Activated CD8-positive, alpha-beta memory T cell treated with anti-CD3 and anti-CD28 coated beads, Interleukin-2, amount 10 ng/mL, durations not matched to agents 7 days and 5 days (primary cell): Measurements from ENCODE around the gene REPS2. TPM values are rescaled to one million over a fixed set of nuclear protein-coding genes. Genes with fewer than 3 reads are reported as not detected.

Experiments used
- ATAC-seq: fragments of 150-1000 bp; cut with Tn5 transposase; one replicate; pipeline ENCODE4 v1.10.0; 2021; ENCODE audit warnings: moderate library complexity
- CTCF ChIA-PET: fragments of 350-600 bp; sonication (Branson Sonifier 250); formaldehyde crosslinking; loops from one replicate; lab custom pipeline; 2021; ENCODE audit warnings: antibody characterized with exemption; lab: Charles Lee
- DNase-seq: peaks from one replicate; pipeline ENCODE4 v3.0.0-alpha.2; 2020
- H3K27ac Mint-ChIP-seq: one replicate; pipeline ENCODE4 v1.8.0; 2021; ENCODE audit warnings: mild to moderate bottlenecking, mixed read lengths
- H3K27me3 Mint-ChIP-seq: one replicate; pipeline ENCODE4 v1.8.0; 2021; ENCODE audit warnings: mixed read lengths
- H3K36me3 Mint-ChIP-seq: one replicate; pipeline ENCODE4 v1.8.0; 2021; ENCODE audit warnings: mild to moderate bottlenecking, mixed read lengths
- H3K4me1 Mint-ChIP-seq: one replicate; pipeline ENCODE4 v1.8.0; 2021; ENCODE audit warnings: mixed read lengths
- H3K4me3 Mint-ChIP-seq: one replicate; pipeline ENCODE4 v1.8.0; 2021; ENCODE audit warnings: mild to moderate bottlenecking, moderate library complexity, mixed read lengths
- H3K9me3 Mint-ChIP-seq: one replicate; pipeline ENCODE4 v1.8.0; 2022; ENCODE audit warnings: low read depth, mixed read lengths
- total RNA-seq, 2 experiments: library from RNA; stranded (reverse); gene quantifications; one replicate each; pipeline ENCODE4 v1.2.3, GENCODE V29; 2021

REPS2 gene
- total RNA-seq, 2 experiments from 2014 or later = not detected

DNA sequence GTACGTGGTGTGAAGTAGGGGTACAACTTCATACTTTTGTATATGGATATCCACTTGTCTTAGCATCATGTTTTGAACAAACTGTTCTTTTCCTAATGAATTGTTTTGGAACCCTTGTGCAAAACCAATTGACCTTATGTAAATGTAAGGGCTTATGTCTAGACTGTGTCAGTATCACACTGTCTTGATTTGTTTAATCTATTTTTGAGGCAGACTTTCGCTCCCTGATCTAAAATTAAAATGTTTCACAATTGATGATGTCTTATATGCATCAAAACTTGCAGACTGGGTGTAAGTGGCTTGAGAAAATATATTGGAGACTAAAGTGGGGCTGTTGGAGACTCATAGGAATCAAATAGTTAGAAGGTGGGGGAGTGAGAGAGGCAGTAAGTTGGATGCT lies 25.2 kb downstream of the REPS2 start:
- Mint-ChIP-seq H3K36me3 (no peaks in the 10 kb centered on the region), H3K27ac (no peak overlapping the region), H3K4me1 (no peaks in the 10 kb centered on the region), H3K9me3 (no peaks in the 10 kb centered on the region), H3K27me3 (peaks cover 8% of the 10 kb centered on the region), H3K4me3 (no peak overlapping the region)
- CTCF ChIA-PET = no interaction called here
- DNase-seq = no peak
- no peak for ATAC-seq

DNA sequence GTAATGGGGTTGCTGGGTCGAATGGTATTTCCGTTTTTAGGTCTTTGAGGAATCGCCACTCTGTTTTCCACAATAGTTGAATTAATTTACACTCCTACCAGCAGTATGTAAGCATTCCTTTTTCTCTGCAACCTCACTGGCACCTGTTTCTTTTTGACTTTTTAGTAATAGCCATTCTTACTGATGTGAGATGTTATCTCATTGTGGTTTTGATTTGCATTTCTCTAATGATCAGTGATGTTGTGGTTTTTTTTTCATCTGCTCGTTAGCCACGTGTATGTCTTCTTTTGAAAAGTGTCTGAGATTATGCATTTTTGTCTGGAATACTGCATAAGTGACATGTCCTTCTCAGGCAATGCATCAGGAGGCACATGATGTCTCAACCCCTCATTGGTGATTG lies 28.8 kb downstream of the REPS2 start:
- no peak overlapping the region for H3K4me3 Mint-ChIP-seq
- ATAC-seq (no peak), DNase-seq (no peak)
- no peaks in the 10 kb centered on the region for H3K4me1 Mint-ChIP-seq
- no peak overlapping the region for H3K27ac Mint-ChIP-seq
- CTCF ChIA-PET = no interaction called here
- no peaks in the 10 kb centered on the region for H3K36me3 Mint-ChIP-seq
- peaks cover 8% of the 10 kb centered on the region for H3K27me3 Mint-ChIP-seq
- H3K9me3 Mint-ChIP-seq = no peaks in the 10 kb centered on the region

DNA sequence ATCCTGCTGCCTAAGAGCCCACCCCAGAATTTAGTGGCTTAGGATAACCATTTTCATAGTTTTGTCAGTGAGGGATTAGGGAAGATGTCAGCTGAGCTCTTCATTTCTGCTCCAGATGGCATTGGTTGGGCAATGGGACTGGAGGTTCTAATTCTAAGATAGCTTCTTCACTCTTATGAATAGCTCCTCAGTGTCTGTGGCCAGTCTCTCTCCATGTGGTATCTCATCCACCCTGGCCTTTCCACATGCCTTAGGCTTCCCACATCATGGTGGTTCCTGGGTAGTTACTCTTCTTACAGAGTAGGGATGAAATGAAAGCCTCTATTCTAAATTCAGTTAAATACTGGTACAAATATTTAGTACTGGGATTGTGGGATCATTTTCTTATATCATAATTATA lies 31.3 kb downstream of the REPS2 start:
- no peaks in the 10 kb centered on the region for H3K4me1 Mint-ChIP-seq
- no peaks in the 10 kb centered on the region for H3K36me3 Mint-ChIP-seq
- H3K27ac Mint-ChIP-seq = no peak overlapping the region
- ATAC-seq (no peak), DNase-seq (no peak)
- CTCF ChIA-PET = no interaction called here
- H3K27me3 Mint-ChIP-seq = peaks cover 4% of the 10 kb centered on the region
- no peak overlapping the region for H3K4me3 Mint-ChIP-seq
- H3K9me3 Mint-ChIP-seq = no peaks in the 10 kb centered on the region

DNA sequence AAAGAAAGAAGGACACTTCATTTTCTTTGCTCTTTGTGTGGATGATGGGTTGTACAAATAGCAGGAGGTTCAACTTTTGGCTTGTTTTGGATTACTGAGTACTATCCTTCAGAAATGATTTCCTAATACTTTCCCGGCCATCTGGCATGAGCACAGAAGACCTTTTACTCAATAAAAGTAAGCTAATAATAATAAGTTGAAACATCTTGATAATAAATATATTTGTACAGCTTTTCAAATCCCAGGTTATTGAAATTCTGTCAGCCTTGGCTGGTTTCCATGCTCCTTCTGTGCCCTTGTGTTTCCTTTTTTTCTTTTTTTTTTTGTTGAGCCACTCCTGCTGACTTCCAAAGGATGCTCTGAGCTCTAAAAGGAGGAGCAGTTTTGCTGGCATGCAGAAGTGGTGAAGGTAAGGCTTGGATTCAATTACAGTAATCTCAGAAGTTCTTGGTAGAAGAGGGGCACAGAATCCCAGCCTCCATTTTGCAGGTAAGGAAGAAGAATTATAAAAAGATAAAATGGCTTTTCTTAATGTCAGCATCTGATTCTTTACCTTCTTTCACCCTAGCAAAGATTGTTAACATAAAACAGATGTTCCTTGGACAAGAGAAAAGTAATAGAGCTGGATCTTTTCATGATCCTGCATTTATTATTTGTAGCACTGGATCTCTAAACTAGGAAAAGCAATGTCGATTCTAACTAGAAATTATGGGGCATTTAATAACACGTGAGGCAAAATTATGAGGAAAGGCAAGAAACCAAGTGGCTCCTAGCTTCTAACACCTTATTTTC lies 31.9 kb downstream of the REPS2 start:
- ATAC-seq (no peak), DNase-seq (no peak)
- CTCF ChIA-PET = no interaction called here
- no peaks in the 10 kb centered on the region for H3K4me1 Mint-ChIP-seq
- no peaks in the 10 kb centered on the region for H3K27me3 Mint-ChIP-seq
- no peak overlapping the region for H3K4me3 Mint-ChIP-seq
- H3K36me3 Mint-ChIP-seq = no peaks in the 10 kb centered on the region
- no peaks in the 10 kb centered on the region for H3K9me3 Mint-ChIP-seq
- no peak overlapping the region for H3K27ac Mint-ChIP-seq

DNA sequence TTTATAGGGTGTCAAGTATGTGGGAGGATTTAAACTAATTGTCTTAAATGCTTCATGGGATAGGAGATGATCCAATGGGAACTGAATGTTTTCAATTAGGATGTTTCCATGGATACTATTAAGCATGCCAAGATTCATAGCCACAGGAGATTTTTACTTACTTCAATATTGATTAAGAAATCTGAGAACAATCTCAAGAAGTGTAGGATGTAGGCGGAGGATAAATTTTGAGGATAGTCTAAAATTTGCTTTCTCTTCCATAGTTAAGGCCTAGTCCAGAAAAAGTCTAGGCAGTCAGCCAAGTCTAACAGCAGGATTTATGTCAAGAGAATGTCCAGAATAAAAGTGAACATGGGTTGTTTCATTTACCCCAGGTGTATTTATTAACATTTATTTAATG lies 32.8 kb downstream of the REPS2 start:
- H3K36me3 Mint-ChIP-seq = no peaks in the 10 kb centered on the region
- no peak overlapping the region for H3K27ac Mint-ChIP-seq
- ATAC-seq = no peak
- DNase-seq = no peak
- H3K4me3 Mint-ChIP-seq = no peak overlapping the region
- H3K4me1 Mint-ChIP-seq = no peaks in the 10 kb centered on the region
- no peaks in the 10 kb centered on the region for H3K9me3 Mint-ChIP-seq
- H3K27me3 Mint-ChIP-seq = no peaks in the 10 kb centered on the region
- CTCF ChIA-PET = no interaction called here

DNA sequence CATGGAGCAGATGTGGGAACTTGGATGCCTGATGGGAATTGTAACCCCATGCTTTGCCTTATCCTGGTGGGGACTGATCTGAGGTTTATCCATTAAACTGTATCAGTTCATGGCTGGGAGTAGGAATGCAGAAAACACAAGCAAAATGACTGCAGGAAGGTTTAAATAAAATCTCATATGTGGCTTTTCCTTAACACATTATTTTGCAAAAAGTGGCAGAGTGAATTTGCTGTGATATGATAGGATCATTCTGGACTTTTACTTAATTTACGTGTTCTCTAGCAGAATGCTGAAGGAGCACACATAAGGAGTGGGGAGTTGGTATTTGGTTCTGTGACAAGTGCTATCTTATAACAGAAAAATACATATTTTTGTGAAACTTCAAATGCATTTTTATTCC lies 34.8 kb downstream of the REPS2 start:
- CTCF ChIA-PET = no interaction called here
- Mint-ChIP-seq H3K27me3 (no peaks in the 10 kb centered on the region), H3K36me3 (no peaks in the 10 kb centered on the region), H3K9me3 (no peaks in the 10 kb centered on the region), H3K4me3 (no peak overlapping the region), H3K27ac (no peak overlapping the region), H3K4me1 (no peaks in the 10 kb centered on the region)
- no peak for ATAC-seq
- no peak for DNase-seq

DNA sequence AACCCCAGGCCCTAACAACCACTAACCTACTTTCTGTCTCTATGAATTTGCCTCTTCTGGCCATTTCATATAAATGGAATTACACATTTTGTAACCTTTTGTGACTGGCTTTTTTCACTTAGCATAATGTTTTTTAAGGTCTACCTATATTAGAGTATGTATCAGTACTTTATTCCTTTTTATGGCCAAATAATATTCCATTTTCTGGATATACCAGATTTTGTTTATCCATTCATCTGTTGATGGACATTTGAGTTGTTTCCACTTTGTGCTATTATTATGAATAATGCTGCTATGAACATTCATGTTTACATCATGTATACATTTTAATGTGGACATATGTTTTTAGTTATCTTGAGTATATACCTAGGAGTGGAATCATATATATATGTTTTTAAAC lies 35.5 kb downstream of the REPS2 start:
- DNase-seq (no peak), ATAC-seq (no peak)
- CTCF ChIA-PET = no interaction called here
- Mint-ChIP-seq H3K4me3 (no peak overlapping the region), H3K9me3 (no peaks in the 10 kb centered on the region), H3K4me1 (no peaks in the 10 kb centered on the region), H3K36me3 (no peaks in the 10 kb centered on the region), H3K27me3 (no peaks in the 10 kb centered on the region), H3K27ac (no peak overlapping the region)

DNA sequence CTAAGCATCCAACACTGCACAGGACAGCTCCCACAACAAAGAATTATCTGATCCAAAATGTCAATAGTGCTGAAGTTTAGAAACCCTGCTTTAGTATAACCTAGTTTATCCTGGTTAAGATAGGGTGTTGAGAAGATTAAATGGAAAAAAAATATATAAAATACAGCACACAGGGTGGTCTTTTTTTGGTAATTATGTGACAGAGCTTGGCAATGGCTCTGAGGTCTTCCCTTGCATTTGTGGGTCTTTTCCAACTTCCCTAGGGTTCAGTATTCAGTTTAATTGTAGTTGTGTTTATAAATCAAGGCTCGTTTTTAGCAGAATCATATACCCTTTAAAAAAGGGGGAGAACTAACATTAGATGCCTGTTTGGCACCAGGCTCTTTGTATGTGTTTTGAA lies 36.6 kb downstream of the REPS2 start:
- no peaks in the 10 kb centered on the region for H3K4me1 Mint-ChIP-seq
- CTCF ChIA-PET = no interaction called here
- no peaks in the 10 kb centered on the region for H3K27me3 Mint-ChIP-seq
- DNase-seq = no peak
- H3K4me3 Mint-ChIP-seq = no peak overlapping the region
- H3K27ac Mint-ChIP-seq = no peak overlapping the region
- no peaks in the 10 kb centered on the region for H3K36me3 Mint-ChIP-seq
- ATAC-seq = no peak
- no peaks in the 10 kb centered on the region for H3K9me3 Mint-ChIP-seq

DNA sequence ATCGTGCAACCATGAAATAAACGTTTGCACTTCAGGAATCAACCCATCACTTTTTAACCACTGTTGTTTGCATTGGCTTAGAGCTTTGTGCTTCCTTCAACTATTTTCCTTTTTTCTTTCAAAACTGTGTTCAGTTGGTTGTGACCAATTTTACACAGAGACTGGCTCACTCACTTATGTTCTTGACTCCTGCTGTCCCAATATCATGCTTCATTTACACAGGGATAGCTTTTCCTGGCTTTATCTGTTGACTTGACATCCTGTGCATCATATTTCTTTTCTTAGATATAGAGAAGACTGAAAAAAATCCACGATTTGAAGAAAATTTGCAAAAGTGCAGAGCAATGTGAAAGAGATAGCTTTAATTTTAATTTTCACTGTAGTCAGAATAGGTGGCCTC lies 38.8 kb downstream of the REPS2 start:
- no peak for ATAC-seq
- no peak overlapping the region for H3K27ac Mint-ChIP-seq
- CTCF ChIA-PET = no interaction called here
- no peak overlapping the region for H3K4me3 Mint-ChIP-seq
- no peaks in the 10 kb centered on the region for H3K9me3 Mint-ChIP-seq
- no peaks in the 10 kb centered on the region for H3K36me3 Mint-ChIP-seq
- H3K27me3 Mint-ChIP-seq = peaks cover 2% of the 10 kb centered on the region
- H3K4me1 Mint-ChIP-seq = no peaks in the 10 kb centered on the region
- no peak for DNase-seq

DNA sequence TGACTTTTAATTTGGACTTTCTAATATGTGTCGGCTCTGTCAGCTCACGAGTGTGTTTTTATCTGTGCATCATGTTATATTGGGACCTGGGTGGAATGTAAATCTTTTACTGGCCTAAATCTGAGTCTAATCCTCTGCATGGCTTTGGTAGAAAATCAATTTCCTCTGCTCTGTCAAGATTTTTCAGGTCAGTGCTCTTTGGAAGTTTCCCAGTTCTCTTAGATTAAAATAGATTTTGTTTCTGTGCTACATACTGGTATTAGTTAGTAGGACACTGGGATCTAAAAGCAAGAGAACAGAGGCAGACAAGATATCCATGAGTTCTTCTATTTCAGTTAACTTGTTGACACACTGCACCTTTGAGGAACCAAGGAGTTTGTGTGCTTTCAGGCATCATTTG lies 39.7 kb downstream of the REPS2 start:
- no peaks in the 10 kb centered on the region for H3K9me3 Mint-ChIP-seq
- H3K4me1 Mint-ChIP-seq = no peaks in the 10 kb centered on the region
- no peaks in the 10 kb centered on the region for H3K36me3 Mint-ChIP-seq
- no peak overlapping the region for H3K4me3 Mint-ChIP-seq
- DNase-seq = no peak
- ATAC-seq = no peak
- peaks cover 2% of the 10 kb centered on the region for H3K27me3 Mint-ChIP-seq
- no peak overlapping the region for H3K27ac Mint-ChIP-seq
- CTCF ChIA-PET = no interaction called here

DNA sequence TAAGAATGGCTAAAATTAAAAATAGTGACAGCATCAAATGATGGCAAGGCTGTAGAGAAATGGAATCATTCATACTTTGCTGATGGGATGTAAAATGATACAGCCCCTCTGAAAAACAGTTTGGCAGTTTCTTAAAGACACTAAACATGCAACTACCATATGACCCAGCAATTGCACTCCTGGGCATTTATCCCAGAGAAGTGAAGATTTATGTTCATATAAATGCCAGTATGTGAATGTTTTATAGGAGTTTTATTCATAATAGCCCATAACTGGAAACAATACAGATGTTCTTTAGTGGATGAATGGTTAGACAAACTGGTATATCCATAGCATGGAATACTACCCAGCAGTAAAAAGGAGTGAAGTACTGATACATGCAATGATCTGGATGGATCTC lies 43.3 kb downstream of the REPS2 start:
- CTCF ChIA-PET = no interaction called here
- Mint-ChIP-seq H3K4me1 (no peaks in the 10 kb centered on the region), H3K4me3 (no peak overlapping the region), H3K9me3 (no peaks in the 10 kb centered on the region), H3K27me3 (peaks cover 2% of the 10 kb centered on the region), H3K36me3 (no peaks in the 10 kb centered on the region), H3K27ac (no peak overlapping the region)
- no peak for DNase-seq
- ATAC-seq = no peak

DNA sequence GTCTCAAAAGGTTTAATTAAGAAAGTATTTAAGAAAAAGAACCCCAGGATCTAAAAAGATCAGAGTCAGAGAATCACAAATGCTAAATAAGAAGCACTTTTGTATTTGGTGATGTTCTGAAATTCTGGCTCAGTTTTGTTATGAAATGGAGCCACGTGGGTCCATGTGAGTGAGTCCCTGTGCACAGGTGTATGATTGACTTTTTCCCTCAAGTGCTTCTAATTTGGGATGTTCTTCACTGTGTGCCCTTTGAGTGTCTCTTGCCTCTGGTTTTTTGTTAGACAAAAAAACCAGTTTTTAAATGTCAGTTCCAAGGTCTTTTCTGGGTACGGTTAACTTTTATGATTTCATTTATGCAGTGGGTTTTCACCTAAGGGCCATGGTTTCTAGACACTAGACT lies 44.4 kb downstream of the REPS2 start:
- ATAC-seq (no peak), DNase-seq (no peak)
- H3K27ac Mint-ChIP-seq = no peak overlapping the region
- no peak overlapping the region for H3K4me3 Mint-ChIP-seq
- H3K9me3 Mint-ChIP-seq = no peaks in the 10 kb centered on the region
- H3K4me1 Mint-ChIP-seq = no peaks in the 10 kb centered on the region
- no peaks in the 10 kb centered on the region for H3K36me3 Mint-ChIP-seq
- CTCF ChIA-PET = no interaction called here
- H3K27me3 Mint-ChIP-seq = peaks cover 2% of the 10 kb centered on the region

DNA sequence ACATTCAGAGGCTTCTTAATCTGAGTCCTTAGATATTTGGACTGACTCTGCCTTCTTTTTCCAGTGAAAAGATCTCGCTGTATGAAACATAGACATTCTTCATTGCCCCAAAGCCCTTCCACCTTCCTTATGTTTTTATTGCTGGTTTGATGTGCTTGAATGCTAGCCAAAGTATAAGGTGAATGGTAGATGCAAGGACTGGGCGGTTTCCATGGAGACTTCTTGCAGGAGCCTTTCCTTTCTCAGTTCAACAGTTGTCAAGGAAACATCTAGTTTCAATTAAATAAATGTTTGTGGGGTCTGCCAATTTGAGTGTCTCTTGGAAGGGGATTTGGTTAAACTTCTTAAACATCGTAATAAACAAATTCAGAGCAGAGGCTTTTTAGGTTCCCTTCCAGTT lies 46.0 kb downstream of the REPS2 start:
- Mint-ChIP-seq H3K4me1 (no peaks in the 10 kb centered on the region), H3K27me3 (peaks cover 2% of the 10 kb centered on the region), H3K27ac (no peak overlapping the region), H3K9me3 (no peaks in the 10 kb centered on the region), H3K36me3 (no peaks in the 10 kb centered on the region), H3K4me3 (no peak overlapping the region)
- CTCF ChIA-PET = no interaction called here
- no peak for ATAC-seq
- DNase-seq = no peak

DNA sequence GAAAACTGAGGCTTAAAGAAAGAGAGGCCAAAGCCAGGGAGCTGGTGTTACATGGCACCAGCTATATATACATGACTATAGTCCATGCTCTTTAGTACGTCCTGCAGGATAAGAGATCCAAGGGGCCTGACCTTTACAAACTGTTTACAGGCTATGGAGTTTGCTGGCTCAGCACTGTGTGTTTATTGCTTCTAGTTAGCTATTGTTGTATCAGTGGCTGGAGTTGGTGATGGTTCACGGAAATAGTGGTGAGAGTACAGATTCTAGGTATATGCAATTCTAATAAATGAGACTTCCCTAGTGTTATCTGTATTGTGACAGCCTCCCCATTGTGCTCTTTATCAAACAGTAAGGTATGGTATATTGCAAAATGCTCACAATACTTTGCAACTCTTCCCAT lies 46.5 kb downstream of the REPS2 start:
- no peaks in the 10 kb centered on the region for H3K9me3 Mint-ChIP-seq
- no peaks in the 10 kb centered on the region for H3K4me1 Mint-ChIP-seq
- H3K36me3 Mint-ChIP-seq = no peaks in the 10 kb centered on the region

More for the DNA sequence above, 46.5 kb downstream of the REPS2 start:
- Mint-ChIP-seq H3K4me3 (no peak overlapping the region), H3K27me3 (peaks cover 2% of the 10 kb centered on the region), H3K27ac (no peak overlapping the region)
- DNase-seq = no peak
- CTCF ChIA-PET = no interaction called here
- ATAC-seq = no peak
